HepG2 (cell line): ENCODE results near the gene AKR7A2. TPM values are rescaled to one million over a fixed set of nuclear protein-coding genes. Genes with fewer than 3 reads are reported as not detected.
A peak's percentile ranks its signal among the peaks of the same experiment; 100 is the strongest.

Experiments used
- ATAC-seq: fragments of 200-7000 bp; cut with Tn5 transposase; 3 replicates; pipeline ENCODE4 v1.9.1; 2020; ENCODE audit warnings: mild to moderate bottlenecking, moderate library complexity
- BruUV-seq: library from RNA; stranded (reverse); fragments of 400-500 nt; replicated peaks from 2 replicates; lab custom pipeline; 2021; lab: Mats Ljungman, UMichigan
- CTCF ChIA-PET: fragments of 300-600 bp; formaldehyde crosslinking; extraction: SDS; loops from one replicate; lab custom pipeline; 2021; ENCODE audit warnings: low total read pairs, inconsistent platforms, low intra/inter-chr PET ratio; lab: Yijun Ruan, JAX
- POLR2A ChIA-PET: fragments of 350-600 bp; sonication (Branson Sonifier 250); formaldehyde crosslinking; loops from one replicate; lab custom pipeline; 2020; ENCODE audit warnings: antibody characterized with exemption, inconsistent platforms; lab: Yijun Ruan, JAX
- DNase-seq: peaks from one replicate; pipeline ENCODE4 v3.0.0-alpha.2; 2015; ENCODE audit warnings: low spot score
- FAIRE-seq: peaks from 3 replicates; lab custom pipeline; 2011; peaks lifted over from hg19 to GRCh38; lab: Jason Lieb, UNC
- H2AFZ ChIP-seq: one replicate; pipeline ENCODE4 v1.6.1; 2011; ENCODE audit warnings: low read length, inconsistent platforms
- H3K27ac ChIP-seq: fragments of 300-600 bp; 3 replicates; pipeline ENCODE4 v1.8.0; 2011; ENCODE audit warnings: mixed run types, mild to moderate bottlenecking, mixed read lengths, low read length, inconsistent platforms; ENCODE audit not compliant: insufficient read depth; ENCODE audit errors: extremely low read length
- H3K27me3 ChIP-seq, 2 experiments: fragments of 200-600 bp in 1 of 2; 2 replicates in 1 of 2; 3 replicates in 1 of 2; pipeline versions ENCODE4 v1.6.0 to v1.8.0; 2011; ENCODE audit warnings: low read length in 2 of 2, mild to moderate bottlenecking in 2 of 2, moderate library complexity in 2 of 2, inconsistent platforms in 1 of 2; ENCODE audit not compliant: insufficient read depth in 2 of 2, control insufficient read depth in 1 of 2
- H3K36me3 ChIP-seq, 2 experiments: fragments of 200-600 bp in 1 of 2; replicated peaks in 1 of 2; 2 replicates in 1 of 2; 3 replicates in 1 of 2; pipeline versions ENCODE4 v1.5.1 to v1.8.0; 2011; ENCODE audit warnings: low read length in 2 of 2, inconsistent platforms in 1 of 2; ENCODE audit not compliant: insufficient read depth in 2 of 2, control insufficient read depth in 1 of 2
- H3K4me1 ChIP-seq: 2 replicates; pipeline ENCODE4 v1.5.1; 2012; ENCODE audit warnings: low read length, inconsistent platforms; ENCODE audit not compliant: insufficient read depth
- H3K4me2 ChIP-seq: 2 replicates; pipeline ENCODE4 v1.6.0; 2011; ENCODE audit warnings: low read depth, low read length, inconsistent platforms
- H3K4me3 ChIP-seq, 3 experiments: fragments of 200-600 bp in 1 of 3; sonication (generic), shearing (Covaris generic) in 1 of 3; replicated peaks in 1 of 3; 2 replicates each; pipeline ENCODE4 v1.5.1; 2011 to 2016; ENCODE audit warnings: low read length in 3 of 3, inconsistent platforms in 2 of 3, low read depth in 2 of 3, mild to moderate bottlenecking in 2 of 3, control low read depth in 1 of 3, mixed read lengths in 1 of 3; ENCODE audit not compliant: insufficient read depth in 1 of 3
- H3K79me2 ChIP-seq: one replicate; pipeline ENCODE4 v1.6.1; 2011; ENCODE audit warnings: low read length, inconsistent platforms; ENCODE audit not compliant: insufficient read depth
- H3K9ac ChIP-seq: 2 replicates; pipeline ENCODE4 v1.6.0; 2011; ENCODE audit warnings: mild to moderate bottlenecking, low read depth, low read length, inconsistent platforms; ENCODE audit not compliant: insufficient read depth
- H3K9me3 ChIP-seq: 2 replicates; pipeline ENCODE4 v1.5.1; 2012; ENCODE audit warnings: mild to moderate bottlenecking, low read length
- H4K20me1 ChIP-seq: 2 replicates; pipeline ENCODE4 v1.6.0; 2011; ENCODE audit warnings: inconsistent platforms, mild to moderate bottlenecking, low read length, moderate library complexity; ENCODE audit not compliant: insufficient read depth
- CCAR2 ChIP-seq: fragments of 200-400 bp; formaldehyde crosslinking; optimal IDR thresholded peaks from 2 replicates; pipeline ENCODE3; 2018; ENCODE audit warnings: low read depth, mild to moderate bottlenecking, low read length, moderate library complexity
- CEBPG ChIP-seq: IDR thresholded peaks from 2 replicates; pipeline ENCODE4 v1.6.1; 2016
- MED1 ChIP-seq: sonication (generic); formaldehyde crosslinking; IDR thresholded peaks from 2 replicates; pipeline ENCODE4 v1.4.0; 2020; ENCODE audit warnings: missing genetic modification reagents
- MIXL1 ChIP-seq: IDR thresholded peaks from 2 replicates; pipeline ENCODE4 v1.6.1; 2016
- SIN3B ChIP-seq: fragments of 150-350 bp; IDR thresholded peaks from 2 replicates; pipeline ENCODE4 v1.6.1; 2014; ENCODE audit warnings: low read length
- SMAD9 ChIP-seq: sonication (generic); formaldehyde crosslinking; IDR thresholded peaks from 2 replicates; pipeline ENCODE4 v1.5.1; 2020; ENCODE audit warnings: mild to moderate bottlenecking, missing genetic modification reagents
- TAF1 ChIP-seq: sonication (generic); formaldehyde crosslinking; IDR thresholded peaks from 2 replicates; pipeline ENCODE4 v1.4.0; 2020; ENCODE audit warnings: missing genetic modification reagents
- TBX3 ChIP-seq: fragments of 450-650 bp; IDR thresholded peaks from 2 replicates; pipeline ENCODE4 v1.6.1; 2017; ENCODE audit warnings: antibody characterized with exemption, mild to moderate bottlenecking, inconsistent platforms, borderline replicate concordance
- ZMAT3 ChIP-seq: sonication (generic); formaldehyde crosslinking; conservative IDR thresholded peaks from 2 replicates; pipeline ENCODE4 v1.7.0; 2021; ENCODE audit warnings: missing genetic modification reagents
- ZNF10 ChIP-seq: sonication (generic); formaldehyde crosslinking; IDR thresholded peaks from 2 replicates; pipeline ENCODE4 v1.4.0; 2020; ENCODE audit warnings: mild to moderate bottlenecking, low read depth, missing genetic modification reagents, borderline replicate concordance
- ZNF292 ChIP-seq: sonication (generic); formaldehyde crosslinking; IDR thresholded peaks from 2 replicates; pipeline ENCODE4 v1.8.1; 2022; ENCODE audit warnings: mild to moderate bottlenecking, low read depth, missing genetic modification reagents, borderline replicate concordance
- ZNF510 ChIP-seq: sonication (generic); formaldehyde crosslinking; IDR thresholded peaks from 2 replicates; pipeline ENCODE4 v1.4.0; 2020; ENCODE audit warnings: low read depth, mild to moderate bottlenecking, missing genetic modification reagents
- ZNF768 ChIP-seq: sonication (generic); formaldehyde crosslinking; IDR thresholded peaks from 2 replicates; pipeline ENCODE4 v1.4.0; 2020; ENCODE audit warnings: missing genetic modification reagents
- ZNF781 ChIP-seq: sonication (generic); formaldehyde crosslinking; IDR thresholded peaks from 2 replicates; pipeline ENCODE4 v1.5.1; 2020; ENCODE audit warnings: borderline replicate concordance, mild to moderate bottlenecking, missing genetic modification reagents; ENCODE audit errors: not compliant biosample characterization
- WGBS: methylation state at CpG from one replicate; pipeline ENCODE4 v1.1.6; 2017; ENCODE audit warnings: low lambda C conversion rate; 5-methylcytosine and 5-hydroxymethylcytosine counted together
- in situ Hi-C: cut with HindIII; loops from 2 replicates; pipeline ENCODE4 v1.10.0; 2017; ENCODE audit warnings: low pct_unique_long_range_greater_than_20kb; ENCODE audit not compliant: extremely low pct_ligation_motif_present
- intact Hi-C: fragments of 100-400 bp; cut with micrococcal nuclease; formaldehyde crosslinking; loops from one replicate; pipeline ENCODE4 v1.10.0; 2022; ENCODE audit not compliant: unreplicated experiment
- polyA plus RNA-seq, 8 experiments: library from polyadenylated mRNA; depleted of rRNA in 3 of 8; stranded (reverse) in 7 of 8; unstranded in 1 of 8; fragments of >200 nt; fragmentation: Illumina TruSeq in 4 of 8; extraction: Trizol in 4 of 8; gene quantifications; 2 replicates each; pipeline versions ENCODE4 v1.2.1 to v1.2.3, GENCODE V29; 2011 to 2016; ENCODE audit warnings: low read depth in 4 of 8, missing spikeins in 1 of 8, mixed read lengths in 1 of 8; ENCODE audit not compliant: insufficient read depth in 1 of 8
- total RNA-seq, 5 experiments: library from RNA; depleted of rRNA; stranded (reverse); fragments of >200 nt; fragmentation: Illumina TruSeq; extraction: Trizol; gene quantifications; 2 replicates each; pipeline ENCODE4 v1.2.3, GENCODE V29; 2016; ENCODE audit warnings: low read depth in 1 of 5
- TF ChIP-seq, protein P1 (sequence below): sonication (generic); formaldehyde crosslinking; IDR thresholded peaks from 2 replicates; pipeline ENCODE4 v1.4.0; 2020; ENCODE audit warnings: missing genetic modification reagents
- TF ChIP-seq, protein P2 (sequence below): sonication (generic); formaldehyde crosslinking; IDR thresholded peaks from 2 replicates; pipeline ENCODE4 v1.8.1; 2023; ENCODE audit warnings: missing genetic modification reagents, mild to moderate bottlenecking, borderline replicate concordance
- TF ChIP-seq, protein P3 (sequence below): IDR thresholded peaks from 2 replicates; pipeline ENCODE4 v1.6.1; 2016; ENCODE audit warnings: low read depth, borderline replicate concordance

The AKR7A2 gene
- total and polyA plus RNA-seq, 2 of the 13 experiments (the other 11 are each of a cell fraction or from before 2014, with no cell fraction given): 45.2 to 75.6 TPM

DNA sequence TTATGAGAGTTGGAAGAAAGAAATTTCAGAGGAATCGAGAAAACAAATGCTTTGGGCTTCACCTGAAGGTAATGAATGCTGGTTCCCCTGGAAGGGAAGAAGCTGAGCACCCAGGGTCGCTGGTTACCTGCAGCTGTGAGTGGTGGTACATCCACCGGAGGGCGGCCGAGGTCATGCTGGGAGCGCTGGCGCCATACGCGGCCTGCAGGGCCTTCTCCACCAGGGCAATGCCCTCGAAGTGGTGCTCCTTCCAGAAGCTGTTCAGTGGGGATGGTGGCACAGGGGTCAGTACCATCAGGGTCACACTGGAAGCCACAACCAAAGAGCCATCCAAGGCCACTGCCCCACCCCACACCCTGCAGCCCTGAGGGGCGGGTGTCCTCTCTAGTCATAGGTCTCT lies 43.5 kb downstream of the AKR7A2 start:
- Histone ChIP-seq H3K4me3 (no peak overlapping the region), H3K9me3 (no peaks in the 10 kb centered on the region), H3K36me3 (no peaks in the 10 kb centered on the region), H3K4me2 (no peak overlapping the region), H3K27me3 (no peaks in the 10 kb centered on the region), H3K9ac (no peak overlapping the region), H3K79me2 (no peaks in the 10 kb centered on the region), H3K27ac (no peak overlapping the region), H2AFZ (no peak overlapping the region), H3K4me1 (peaks cover 41% of the 10 kb centered on the region), H4K20me1 (no peaks in the 10 kb centered on the region)
- ChIA-PET POLR2A (interaction anchor here (0.6 to 0.7 kb wide), 2 partner anchors 43 to 1829 kb away, joined by 4 read pairs; partner anchors contain the start of gene RCC2), CTCF (no interaction called here)
- in situ Hi-C loops (no loop called here), intact Hi-C loops (no loop called here)
- no peak for FAIRE-seq
- no peak for DNase-seq
- 91% methylated on average over 2 of the region's 11 CpGs for WGBS
- TF ChIP-seq, protein P1, sequence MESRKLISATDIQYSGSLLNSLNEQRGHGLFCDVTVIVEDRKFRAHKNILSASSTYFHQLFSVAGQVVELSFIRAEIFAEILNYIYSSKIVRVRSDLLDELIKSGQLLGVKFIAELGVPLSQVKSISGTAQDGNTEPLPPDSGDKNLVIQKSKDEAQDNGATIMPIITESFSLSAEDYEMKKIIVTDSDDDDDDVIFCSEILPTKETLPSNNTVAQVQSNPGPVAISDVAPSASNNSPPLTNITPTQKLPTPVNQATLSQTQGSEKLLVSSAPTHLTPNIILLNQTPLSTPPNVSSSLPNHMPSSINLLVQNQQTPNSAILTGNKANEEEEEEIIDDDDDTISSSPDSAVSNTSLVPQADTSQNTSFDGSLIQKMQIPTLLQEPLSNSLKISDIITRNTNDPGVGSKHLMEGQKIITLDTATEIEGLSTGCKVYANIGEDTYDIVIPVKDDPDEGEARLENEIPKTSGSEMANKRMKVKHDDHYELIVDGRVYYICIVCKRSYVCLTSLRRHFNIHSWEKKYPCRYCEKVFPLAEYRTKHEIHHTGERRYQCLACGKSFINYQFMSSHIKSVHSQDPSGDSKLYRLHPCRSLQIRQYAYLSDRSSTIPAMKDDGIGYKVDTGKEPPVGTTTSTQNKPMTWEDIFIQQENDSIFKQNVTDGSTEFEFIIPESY (CRISPR knock-in tag): peak; percentile 51; the same call in 1 of the 2 replicates
- TF ChIP-seq, protein P2, sequence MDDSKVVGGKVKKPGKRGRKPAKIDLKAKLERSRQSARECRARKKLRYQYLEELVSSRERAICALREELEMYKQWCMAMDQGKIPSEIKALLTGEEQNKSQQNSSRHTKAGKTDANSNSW: no peak
- TF ChIP-seq CCAR2 (no peak), MIXL1 (CRISPR knock-in tag) (no peak), ZNF510 (no peak)
- BruUV-seq: no TSS peak
- no peak for ATAC-seq

DNA sequence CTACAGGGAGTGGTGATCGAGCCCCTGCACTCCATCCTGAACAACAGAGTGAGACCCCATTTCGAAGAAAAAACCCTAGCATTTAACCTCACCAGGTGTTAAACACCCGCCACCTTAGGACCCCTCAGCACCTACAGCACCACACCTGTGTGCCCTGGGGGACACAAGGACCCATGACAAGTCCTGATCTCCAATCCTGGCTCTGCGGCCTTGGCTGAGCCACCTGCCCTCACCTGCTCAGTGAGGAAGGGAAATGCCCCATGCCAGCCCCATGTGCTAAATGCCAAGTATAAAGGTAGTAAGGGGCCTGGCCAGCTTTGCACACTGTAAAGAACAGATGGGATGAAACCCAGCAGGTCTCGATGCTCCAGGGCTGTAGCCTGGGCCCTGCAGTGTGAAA lies 49.2 kb downstream of the AKR7A2 start:
- ATAC-seq: peak; percentile 12; the same call in 2 of the 3 replicates
- in situ Hi-C loops: no loop called here
- DNase-seq: no peak
- TF ChIP-seq MED1 (no peak), TAF1 (no peak), ZNF781 (CRISPR knock-in tag) (no peak), ZNF292 (CRISPR knock-in tag) (no peak), TBX3 (no peak), SIN3B (no peak), ZMAT3 (CRISPR knock-in tag) (no peak), CEBPG (CRISPR knock-in tag) (no peak), ZNF10 (CRISPR knock-in tag) (no peak), SMAD9 (CRISPR knock-in tag) (no peak), ZNF768 (CRISPR knock-in tag) (no peak)
- TF ChIP-seq, protein P3, sequence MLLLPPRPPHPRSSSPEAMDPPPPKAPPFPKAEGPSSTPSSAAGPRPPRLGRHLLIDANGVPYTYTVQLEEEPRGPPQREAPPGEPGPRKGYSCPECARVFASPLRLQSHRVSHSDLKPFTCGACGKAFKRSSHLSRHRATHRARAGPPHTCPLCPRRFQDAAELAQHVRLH (CRISPR knock-in tag): no peak
- Histone ChIP-seq H3K27ac (no peak overlapping the region), H3K4me3 (no peak overlapping the region), H3K4me1 (peaks cover 11% of the 10 kb centered on the region; the same call in 1 of the 2 replicates), H2AFZ (no peak overlapping the region), H3K4me2 (no peak overlapping the region), H3K9ac (no peak overlapping the region), H3K79me2 (no peaks in the 10 kb centered on the region), H4K20me1 (no peaks in the 10 kb centered on the region), H3K36me3 (peaks cover 12 to 27% of the 10 kb centered on the region in 2 experiments), H3K9me3 (no peaks in the 10 kb centered on the region), H3K27me3 (no peaks in the 10 kb centered on the region; a peak in 1 of 5 replicates)
- BruUV-seq: no TSS peak
- ChIA-PET POLR2A (interaction anchor here (1.1 to 3.7 kb wide), 2 partner anchors 11 to 48 kb away, joined by 3 to 14 read pairs; partner anchors contain the start of genes EMC1 and MRTO4), CTCF (no interaction called here)
- FAIRE-seq: no peak
- intact Hi-C loops: no loop called here
- 93% methylated on average over 3 of the region's 5 CpGs for WGBS
